ENCODE results near the gene PSMG3.
A peak's percentile ranks its signal among the peaks of the same experiment; 100 is the strongest.
"Not testable (repeated sequence)": the region's sequence is repeated elsewhere in the genome, so short reads cannot be mapped to it uniquely, and the experiment has no call there.

The PSMG3 gene

GRCh38 chr7:1583241-1583930, 13.6 kb upstream of the PSMG3 start:
- TF ChIP-seq ZFHX2 (tag by site-specific recombination; conservative IDR thresholded peaks at IDR 0.05): peak; percentile 16; the same call in 1 of the 2 replicates
- TF ChIP-seq EGR2 (tag by site-specific recombination; IDR thresholded peaks at IDR 0.05; ENCODE audit: low read depth): peak; percentile 49; the same call in 1 of the 2 replicates
- H3K4me1 ChIP-seq (ENCODE audit: control insufficient read depth, insufficient read depth, low read length); H3K4me3 ChIP-seq (ENCODE audit: low read depth, low read length); H3K36me3 ChIP-seq (ENCODE audit: control insufficient read depth in 2 of 2, insufficient read depth in 1 of 2, low read length in 2 of 2); POLR2A ChIA-PET; CTCF ChIA-PET; H3K9me3 ChIP-seq (ENCODE audit: control insufficient read depth, insufficient read depth, low read depth, low read length); H3K27ac ChIP-seq (ENCODE audit: extremely low read depth, low read depth, low read length): not testable (repeated sequence)

- no peaks in the 10 kb centered on the region for H3K4me1 ChIP-seq (ENCODE audit: control insufficient read depth, insufficient read depth, low read length)
- no peak for TF ChIP-seq ZNF324 (tag by site-specific recombination; IDR thresholded peaks at IDR 0.05)
- 0 out of 2 replicates have a peak, but pooled peaks have one; percentile 9 for TF ChIP-seq ZNF600 (tag by site-specific recombination; IDR thresholded peaks at IDR 0.05)
- TF ChIP-seq ZBTB7A (tag by site-specific recombination; IDR thresholded peaks at IDR 0.05; ENCODE audit: low read depth): no peak
- 0 out of 2 replicates have a peak, but pooled peaks have one; percentile 13 for TF ChIP-seq ZIC2 (tag by site-specific recombination; IDR thresholded peaks at IDR 0.05)
- POLR2A ChIA-PET: no interaction called here
Measured at GRCh38 chr7:1580422-1581030, 10.7 kb upstream of the PSMG3 start.

GRCh38 chr7:1579481-1580421, 9.9 kb upstream of the PSMG3 start:
- Histone ChIP-seq H3K4me1 (ENCODE audit: control insufficient read depth, insufficient read depth, low read length) (no peaks in the 10 kb centered on the region), H3K27ac (ENCODE audit: extremely low read depth, low read depth, low read length) (no peak overlapping the region), H3K36me3 (ENCODE audit: control insufficient read depth in 2 of 2, insufficient read depth in 1 of 2, low read length in 2 of 2) (no peaks in the 10 kb centered on the region), H3K9me3 (ENCODE audit: control insufficient read depth, insufficient read depth, low read depth, low read length) (no peaks in the 10 kb centered on the region), H3K4me3 (ENCODE audit: low read depth, low read length) (no peak overlapping the region)
- TF ChIP-seq PATZ1 (tag by site-specific recombination; IDR thresholded peaks at IDR 0.05) (peak; percentile 45), ZEB2 (tag by site-specific recombination; IDR thresholded peaks at IDR 0.05) (no peak), ZNF830 (tag by site-specific recombination; IDR thresholded peaks at IDR 0.05; ENCODE audit: low read depth) (no peak), ZNF837 (tag by site-specific recombination; IDR thresholded peaks at IDR 0.05) (no peak), SP2 (tag by site-specific recombination; IDR thresholded peaks at IDR 0.05) (no peak), SP3 (tag by site-specific recombination; IDR thresholded peaks at IDR 0.05) (peak; percentile 31; the same call in 1 of the 2 replicates), ZNF571 (tag by site-specific recombination; IDR thresholded peaks at IDR 0.05) (no peak), ZNF391 (tag by site-specific recombination; IDR thresholded peaks at IDR 0.05; ENCODE audit: borderline replicate concordance, low read depth) (no peak), KLF17 (tag by site-specific recombination; IDR thresholded peaks at IDR 0.05) (0 out of 2 replicates have a peak, but pooled peaks have one; percentile 35), CTCF (tag by site-specific recombination; IDR thresholded peaks at IDR 0.05) (peak; percentile 80), ZNF654 (tag by site-specific recombination; IDR thresholded peaks at IDR 0.05; ENCODE audit: low read depth) (peak; percentile 64)
- ChIA-PET POLR2A (no interaction called here), CTCF (interaction anchor here (0.5 to 1.8 kb wide), 21 partner anchors 9 to 1139 kb away, joined by 3 to 7 read pairs (median 3); no protein-coding TSS in a partner anchor)

More at GRCh38 chr7:1580422-1581030, 10.7 kb upstream of the PSMG3 start:
- H3K4me3 ChIP-seq (ENCODE audit: low read depth, low read length): no peak overlapping the region
- H3K27ac ChIP-seq (ENCODE audit: extremely low read depth, low read depth, low read length): no peak overlapping the region
- CTCF ChIA-PET: interaction anchor here (0.5 to 1.8 kb wide), 8 partner anchors 10 to 850 kb away, joined by 3 to 7 read pairs (median 3); no protein-coding TSS in a partner anchor
- no peaks in the 10 kb centered on the region for H3K9me3 ChIP-seq (ENCODE audit: control insufficient read depth, insufficient read depth, low read depth, low read length)
- H3K36me3 ChIP-seq (ENCODE audit: control insufficient read depth in 2 of 2, insufficient read depth in 1 of 2, low read length in 2 of 2): no peaks in the 10 kb centered on the region

Measured in HEK293 (cell line).